Ureter (tissue), 1 donor: ENCODE results near the gene STXBP1. TPM values are rescaled to one million over a fixed set of nuclear protein-coding genes. Genes with fewer than 3 reads are reported as not detected.

ENCODE experiments used
- DNase-seq: peaks from one replicate; pipeline ENCODE4 v3.0.0-alpha.2; 2020; ENCODE audit warnings: low spot score
- total RNA-seq: library from RNA; stranded (reverse); gene quantifications from one replicate; pipeline ENCODE4 v1.2.4, GENCODE V29; 2023
- donor health status: DM: yes; HTN: yes; CAD: no.

STXBP1 gene
- total RNA-seq, 1 donor from 2014 or later = 29.8 TPM

DNA sequence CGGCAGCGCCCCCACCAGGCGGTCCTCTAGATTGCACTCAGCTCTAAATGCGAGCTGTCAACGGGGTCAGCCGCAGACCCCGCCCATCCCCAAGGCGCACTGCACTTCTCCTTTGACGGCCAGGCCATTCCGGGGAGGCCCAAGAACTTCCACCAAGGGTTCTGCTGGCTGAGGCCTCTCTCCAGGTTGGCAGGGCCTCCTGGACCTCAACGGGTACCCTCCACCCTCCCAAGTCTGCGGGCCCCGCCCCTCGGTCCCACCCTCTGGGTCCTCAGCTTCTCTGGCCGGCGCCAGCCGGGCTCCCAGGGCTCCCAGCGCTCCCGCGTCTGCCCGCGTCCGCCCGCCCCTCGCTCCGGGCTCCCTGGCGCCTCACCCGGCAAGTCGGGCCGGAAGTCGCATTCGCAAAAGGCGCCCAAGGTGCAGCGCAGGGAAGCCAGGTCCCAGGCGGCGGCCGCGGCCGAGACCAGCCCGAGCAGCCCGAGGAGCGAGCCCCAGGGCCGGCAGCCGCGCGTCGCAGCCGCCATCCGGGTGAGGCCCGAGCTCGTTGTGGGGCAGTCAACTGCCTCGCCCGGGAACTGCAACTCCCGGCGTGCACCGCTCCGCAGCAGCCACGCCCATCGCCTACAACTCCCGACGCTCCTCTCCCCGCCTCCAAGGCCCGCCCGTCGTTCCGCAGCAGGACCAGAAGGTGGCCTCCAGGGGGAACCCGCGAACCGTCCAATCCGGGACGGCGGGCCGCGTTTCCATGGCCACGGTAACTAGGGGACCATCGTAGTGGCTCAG lies 122.9 kb downstream of the STXBP1 start, which contains the start of gene TOR2A:
Gene TOR2A (minus strand): TSS at position 548 of the 783 bp plus-strand sequence. CDS start 24 bp downstream, at position 524.
- DNase-seq = peak; percentile 97

GRCh38 chr9:127735530-127736185 lies 123.6 kb downstream of the STXBP1 start:
- DNase-seq = no peak

- no peak for DNase-seq
Measured at GRCh38 chr9:127738666-127739065, 126.6 kb downstream of the STXBP1 start.

GRCh38 chr9:127739614-127740330 lies 127.7 kb downstream of the STXBP1 start:
- DNase-seq = no peak

DNA sequence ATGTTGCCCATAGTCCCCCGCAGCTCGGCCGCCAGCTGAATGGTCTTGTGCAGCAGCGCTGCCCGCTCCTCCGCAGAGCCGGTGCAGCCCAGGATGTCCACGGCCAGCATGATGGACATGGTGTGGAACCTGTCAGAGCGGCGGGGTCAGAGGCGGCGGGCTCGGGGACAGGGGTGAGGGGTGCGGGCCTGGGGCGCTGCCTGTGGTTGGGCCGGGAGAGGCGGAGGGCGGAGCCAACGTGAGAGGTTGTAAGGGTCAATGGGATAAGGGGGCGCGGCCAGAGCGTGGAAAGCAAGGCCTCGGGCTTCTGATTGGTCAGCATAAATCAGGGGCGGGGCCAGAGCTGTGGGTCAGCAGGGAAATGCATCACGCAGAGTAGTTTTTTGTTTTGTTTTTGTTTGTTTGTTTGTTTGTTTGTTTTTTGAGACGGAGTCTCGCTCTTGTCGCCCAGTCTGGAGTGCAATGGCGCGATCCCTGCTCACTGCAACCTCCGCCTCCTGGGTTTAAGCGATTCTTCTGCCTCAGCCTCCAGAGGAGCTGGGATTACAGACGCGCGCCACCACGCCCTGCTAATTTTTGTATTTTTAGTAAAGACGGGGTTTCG lies 129.9 kb downstream of the STXBP1 start:
- DNase-seq = no peak

Other genes starting within 250 kb of the STXBP1 start
- gene SLC2A8, start 215.1 kb upstream of the STXBP1 start, total RNA-seq = 38.4 TPM
- 13.2 TPM for gene ZNF79, start 187.9 kb upstream of the STXBP1 start, total RNA-seq
- gene RPL12, start 160.9 kb upstream of the STXBP1 start, total RNA-seq = 1,953 TPM
- gene LRSAM1, start 160.8 kb upstream of the STXBP1 start, total RNA-seq = 30.4 TPM
- gene CFAP157, start 94.7 kb downstream of the STXBP1 start, total RNA-seq = 1.5 TPM
- 12.5 TPM for gene PTRH1, start 103.4 kb downstream of the STXBP1 start, total RNA-seq
- gene TTC16, start 103.8 kb downstream of the STXBP1 start, total RNA-seq = 0.34 TPM
- gene TOR2A, start 123.0 kb downstream of the STXBP1 start, total RNA-seq = 9.9 TPM
- gene SH2D3C, start 166.4 kb downstream of the STXBP1 start, total RNA-seq = 15.7 TPM
- gene CDK9, start 173.8 kb downstream of the STXBP1 start, total RNA-seq = 81.0 TPM
- gene FPGS, start 190.6 kb downstream of the STXBP1 start, total RNA-seq = 115 TPM
- gene ENG, start 242.4 kb downstream of the STXBP1 start, total RNA-seq = 83.6 TPM